A549 treated with CORT108297 at 1 μM for 4 hours (cell line): ENCODE results near the gene NEURL3. TPM values are rescaled to one million over a fixed set of nuclear protein-coding genes. Genes with fewer than 3 reads are reported as not detected.

Experiments used
- total RNA-seq: library from RNA; stranded (reverse); fragments of 200-300 nt; extraction: Qiagen RNA extraction; gene quantifications from 5 replicates; pipeline ENCODE4 v1.2.3, GENCODE V29; 2022

The NEURL3 gene
- total RNA-seq = 0.96 to 2.2 TPM (median 1.4 TPM) in 5 replicates

GRCh38 chr2:96505231-96505889 is at the start of gene NEURL3:
Gene NEURL3 (minus strand): TSS chr2:96505357. CDS start chr2:96505286, 71 bp downstream.

GRCh38 chr2:96536445-96537065 is 31.4 kb upstream of the NEURL3 start, which contains the start of gene ARID5A:
Gene ARID5A (plus strand): TSS chr2:96536752. CDS start chr2:96536827, 75 bp downstream.

Other genes with a start within 250 kb of the NEURL3 start
- gene TMEM127, start 239.4 kb downstream of the NEURL3 start, total RNA-seq = 37.8 to 51.2 TPM (median 46.6 TPM) in 5 replicates
- 74.5 to 94.5 TPM (median 91.0 TPM) in 5 replicates for gene CIAO1, start 239.1 kb downstream of the NEURL3 start, total RNA-seq
- 121 to 126 TPM (median 124 TPM) in 5 replicates for gene SNRNP200, start 199.8 kb downstream of the NEURL3 start, total RNA-seq
- not detected in 5 replicates for gene ITPRIPL1, start 180.0 kb downstream of the NEURL3 start, total RNA-seq
- 44.4 to 48.7 TPM (median 46.3 TPM) in 5 replicates for gene NCAPH, start 169.6 kb downstream of the NEURL3 start, total RNA-seq
- gene ARID5A, start 31.4 kb upstream of the NEURL3 start, total RNA-seq = 6.1 to 9.3 TPM (median 8.3 TPM) in 5 replicates
- 28.4 to 33.8 TPM (median 29.9 TPM) in 5 replicates for gene KANSL3, start 133.0 kb upstream of the NEURL3 start, total RNA-seq
- 0.01 to 0.02 TPM (median 0.01 TPM) in 3 of 5 replicates, not detected in the others for gene FER1L5, start 137.4 kb upstream of the NEURL3 start, total RNA-seq
- gene LMAN2L, start 234.7 kb upstream of the NEURL3 start, total RNA-seq = 23.0 to 26.0 TPM (median 23.8 TPM) in 5 replicates